GM12874 (cell line): ENCODE results near the gene MAP7D2.

Source experiments
- TF ChIP-seq, protein P1 (sequence below): IDR thresholded peaks from 2 replicates; pipeline ENCODE4 v1.5.1; 2011; ENCODE audit warnings: low read depth, mild to moderate bottlenecking, control low read depth, low read length, moderate library complexity; ENCODE audit not compliant: insufficient read depth

MAP7D2 gene

DNA sequence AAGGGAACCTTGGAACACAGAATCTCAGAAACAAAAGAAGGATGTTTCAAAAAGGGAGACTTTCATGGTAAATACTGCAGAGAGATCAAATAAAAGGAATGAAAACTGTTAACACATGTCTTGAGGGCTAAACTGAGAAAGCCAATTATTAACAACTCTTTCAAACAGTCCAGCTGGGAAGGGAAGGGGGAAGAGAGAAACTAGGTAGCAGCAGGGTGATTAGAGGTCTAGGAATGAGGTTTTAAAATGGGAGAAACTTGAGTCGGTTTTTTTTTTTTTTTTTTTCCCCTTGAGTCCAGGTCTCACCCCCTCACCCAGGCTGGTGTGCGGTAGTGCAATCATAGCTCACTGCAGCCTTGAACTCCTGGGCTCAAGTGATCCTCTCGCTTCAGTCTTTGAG, 130.2 kb downstream of the MAP7D2 start:
- TF ChIP-seq, protein P1, sequence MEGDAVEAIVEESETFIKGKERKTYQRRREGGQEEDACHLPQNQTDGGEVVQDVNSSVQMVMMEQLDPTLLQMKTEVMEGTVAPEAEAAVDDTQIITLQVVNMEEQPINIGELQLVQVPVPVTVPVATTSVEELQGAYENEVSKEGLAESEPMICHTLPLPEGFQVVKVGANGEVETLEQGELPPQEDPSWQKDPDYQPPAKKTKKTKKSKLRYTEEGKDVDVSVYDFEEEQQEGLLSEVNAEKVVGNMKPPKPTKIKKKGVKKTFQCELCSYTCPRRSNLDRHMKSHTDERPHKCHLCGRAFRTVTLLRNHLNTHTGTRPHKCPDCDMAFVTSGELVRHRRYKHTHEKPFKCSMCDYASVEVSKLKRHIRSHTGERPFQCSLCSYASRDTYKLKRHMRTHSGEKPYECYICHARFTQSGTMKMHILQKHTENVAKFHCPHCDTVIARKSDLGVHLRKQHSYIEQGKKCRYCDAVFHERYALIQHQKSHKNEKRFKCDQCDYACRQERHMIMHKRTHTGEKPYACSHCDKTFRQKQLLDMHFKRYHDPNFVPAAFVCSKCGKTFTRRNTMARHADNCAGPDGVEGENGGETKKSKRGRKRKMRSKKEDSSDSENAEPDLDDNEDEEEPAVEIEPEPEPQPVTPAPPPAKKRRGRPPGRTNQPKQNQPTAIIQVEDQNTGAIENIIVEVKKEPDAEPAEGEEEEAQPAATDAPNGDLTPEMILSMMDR, result no peak

DNA sequence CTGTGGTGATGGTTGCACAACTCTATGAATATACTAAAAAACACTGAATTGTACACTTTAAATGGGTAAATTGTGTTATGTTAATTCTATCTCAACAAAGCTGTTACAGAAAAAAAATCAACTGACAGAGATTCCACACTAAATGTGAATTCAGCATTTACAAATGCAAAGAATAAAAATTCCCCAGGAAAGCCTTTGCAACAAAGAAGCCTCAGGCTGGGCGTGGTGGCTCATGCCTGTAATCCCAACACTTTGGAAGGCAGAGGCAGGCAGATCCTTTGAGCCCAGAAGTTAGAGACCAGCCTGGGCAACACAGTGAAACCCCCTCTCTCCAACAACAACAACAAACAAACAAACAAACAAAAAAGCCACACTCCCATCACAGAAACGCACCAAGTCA, 134.8 kb downstream of the MAP7D2 start:
- TF ChIP-seq, protein P1, result no peak

GRCh38 chrX:19975845-19976244, 140.9 kb downstream of the MAP7D2 start:
- TF ChIP-seq, protein P1, result no peak

- TF ChIP-seq, protein P1, result no peak
Observed at GRCh38 chrX:19972984-19973383, 143.7 kb downstream of the MAP7D2 start.

- TF ChIP-seq, protein P1, result no peak
Observed at GRCh38 chrX:19968276-19968675, 148.4 kb downstream of the MAP7D2 start.

- TF ChIP-seq, protein P1, result no peak
Observed at GRCh38 chrX:19966056-19966455, 150.7 kb downstream of the MAP7D2 start.

- TF ChIP-seq, protein P1, result no peak
Observed at GRCh38 chrX:19964017-19964710, 152.5 kb downstream of the MAP7D2 start.
